Activated CD4-positive, alpha-beta T cell treated with anti-CD3 and anti-CD28 coated beads, Interleukin-2, Interleukin-4, amounts not matched to agents 100 ng/mL and 50 ng/mL, durations not matched to agents 16 hours and 8 hours (primary cell): ENCODE measurements around the gene TRPM4.

Experiments used
- DNase-seq: peaks from one replicate; pipeline ENCODE4 v3.0.0-alpha.2; 2020; ENCODE audit warnings: low spot score

Gene TRPM4

DNA sequence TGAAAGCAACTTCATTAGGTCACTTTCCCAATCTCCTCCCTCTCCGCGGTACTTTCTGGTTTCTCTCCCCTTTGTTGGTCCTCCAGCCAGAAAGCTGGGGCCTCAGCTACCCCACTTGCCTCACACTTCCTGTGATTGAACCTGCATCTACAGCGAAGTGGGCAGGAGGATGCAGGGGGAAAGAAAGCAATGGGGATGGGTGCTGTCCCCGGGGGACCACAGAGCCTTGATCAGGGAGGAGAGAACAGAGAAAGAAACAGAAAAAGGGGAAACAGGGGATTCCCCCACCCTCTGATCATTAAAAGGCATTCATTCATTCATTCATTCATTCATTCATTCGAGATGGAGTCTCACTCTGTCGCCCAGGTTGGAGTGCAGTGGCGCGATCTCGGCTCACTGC, 74.2 kb downstream of the TRPM4 start:
- DNase-seq, result no peak

DNA sequence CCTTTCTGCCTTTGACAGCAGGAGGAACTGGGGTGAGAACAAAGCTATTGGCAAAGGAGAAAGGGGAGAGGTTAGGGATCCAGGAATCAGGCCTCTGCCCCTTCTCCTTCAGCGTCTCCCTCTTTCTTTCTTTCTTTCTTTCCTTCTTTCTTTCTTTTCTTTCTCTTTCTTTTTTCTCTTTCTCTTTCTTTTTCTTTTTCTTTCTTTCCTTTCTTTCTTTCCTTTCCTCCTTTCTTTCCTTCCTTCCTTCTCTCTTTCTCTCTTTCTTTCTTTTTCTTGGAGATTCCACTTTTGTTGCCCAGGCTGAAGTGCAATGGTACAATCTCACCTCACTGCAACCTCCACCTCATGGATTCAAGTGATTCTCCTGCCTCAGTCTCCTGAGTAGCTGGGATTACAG, 75.6 kb downstream of the TRPM4 start:
- no peak for DNase-seq

DNA sequence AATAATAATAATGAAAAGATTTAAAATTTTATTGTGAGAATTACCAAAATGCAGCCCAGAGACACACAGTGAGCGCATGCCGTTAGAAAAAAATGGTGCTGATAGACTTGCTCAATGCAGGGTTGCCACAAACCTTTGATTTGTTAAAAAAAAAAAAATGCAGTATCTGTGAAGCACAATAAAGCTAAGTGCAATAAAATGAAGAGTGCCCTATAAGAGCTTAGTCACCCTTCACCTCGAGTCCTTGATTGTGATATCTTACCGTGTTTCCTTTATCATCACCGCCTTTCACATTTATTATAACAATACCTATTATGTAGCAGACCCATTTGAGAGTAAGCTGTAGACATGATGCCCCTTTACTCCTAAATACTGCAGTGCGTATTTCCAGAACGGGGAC, 84.2 kb downstream of the TRPM4 start:
- no peak for DNase-seq

GRCh38 chr19:49243129-49243528, 85.5 kb downstream of the TRPM4 start:
- DNase-seq, result no peak

- no peak for DNase-seq
These were observed 86.1 kb downstream of the TRPM4 start for GRCh38 chr19:49243726-49244125.

DNA sequence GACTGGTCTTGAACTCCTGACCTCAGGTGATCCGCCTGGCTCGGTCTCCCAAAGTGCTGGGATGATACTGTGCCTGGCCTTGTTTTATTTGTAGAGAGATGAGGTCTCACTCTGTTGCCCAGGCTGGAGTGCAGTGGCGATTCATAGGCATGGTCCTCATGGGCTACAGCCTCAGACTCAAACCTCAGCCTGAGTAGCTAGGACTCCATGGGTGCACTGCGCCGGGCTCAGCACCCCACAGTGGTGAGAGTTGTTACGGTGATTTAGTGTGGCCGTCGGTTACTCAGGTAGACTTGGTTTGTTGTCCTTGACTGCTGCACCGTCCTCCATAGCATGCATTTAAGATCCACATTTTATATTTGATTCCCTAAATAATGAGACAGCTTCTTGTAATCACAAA, 86.7 kb downstream of the TRPM4 start:
- DNase-seq, result no peak

- DNase-seq, result no peak
These were observed 90.1 kb downstream of the TRPM4 start for GRCh38 chr19:49247676-49248075.

GRCh38 chr19:49249933-49250332, 92.3 kb downstream of the TRPM4 start:
- DNase-seq, result no peak

GRCh38 chr19:49255674-49256073, 98.1 kb downstream of the TRPM4 start:
- no peak for DNase-seq

DNA sequence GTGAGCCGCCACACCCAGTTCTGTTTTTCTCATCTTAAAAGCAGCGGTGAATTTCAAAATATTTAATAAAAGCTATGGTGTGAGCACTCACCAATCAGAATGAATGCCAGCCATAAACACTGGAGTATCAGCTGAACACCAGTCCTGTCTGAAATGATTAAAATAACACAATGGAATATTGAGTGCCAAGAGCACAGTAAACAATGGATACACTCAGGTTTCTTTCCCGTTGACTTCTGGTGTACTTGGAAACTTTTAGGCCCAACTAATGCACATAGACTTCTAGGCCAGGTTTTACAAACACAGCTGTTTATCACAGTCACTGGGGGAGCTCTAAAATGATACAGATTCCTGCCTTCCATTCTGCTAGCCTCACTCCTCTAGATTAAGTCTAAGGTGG, 99.1 kb downstream of the TRPM4 start:
- no peak for DNase-seq
